Stimulated activated CD4-positive, alpha-beta T cell treated with anti-CD3 and anti-CD28 coated beads, Interleukin-4, amount 100 ng/mL, for 1 hour (primary cell): ENCODE results near the gene DNAJC5G.
"Not testable (repeated sequence)": the region's sequence is repeated elsewhere in the genome, so short reads cannot be mapped to it uniquely, and the experiment has no call there.

ENCODE experiments used
- DNase-seq: peaks from one replicate; pipeline ENCODE4 v3.0.0-alpha.2; 2020

The DNAJC5G gene

GRCh38 chr2:27312152-27312551, 36.9 kb downstream of the DNAJC5G start:
- DNase-seq = no peak

GRCh38 chr2:27313882-27314645, 38.8 kb downstream of the DNAJC5G start:
- no peak for DNase-seq

- no peak for DNase-seq
Observed at GRCh38 chr2:27314709-27315108, 39.5 kb downstream of the DNAJC5G start.

- DNase-seq = no peak
Observed at GRCh38 chr2:27315122-27315521, 39.9 kb downstream of the DNAJC5G start.

GRCh38 chr2:27316655-27317412, 41.6 kb downstream of the DNAJC5G start:
- DNase-seq = no peak

GRCh38 chr2:27319839-27320238, 44.6 kb downstream of the DNAJC5G start:
- not testable (repeated sequence) for DNase-seq

- no peak for DNase-seq
Observed at GRCh38 chr2:27320958-27321543, 45.8 kb downstream of the DNAJC5G start.

- no peak for DNase-seq
Observed at GRCh38 chr2:27322301-27322765, 47.1 kb downstream of the DNAJC5G start.

- peak; percentile 87 for DNase-seq
Observed at GRCh38 chr2:27322766-27323595, 47.7 kb downstream of the DNAJC5G start, which contains the start of gene MPV17. Gene MPV17 (minus strand): TSS chr2:27323097. CDS start chr2:27322517, 580 bp downstream.

- DNase-seq = no peak
Observed at GRCh38 chr2:27323596-27324285, 48.5 kb downstream of the DNAJC5G start.

GRCh38 chr2:27324720-27325119, 49.5 kb downstream of the DNAJC5G start:
- no peak for DNase-seq
